Measurements from ENCODE around the gene NDUFS7. TPM values are rescaled to one million over a fixed set of nuclear protein-coding genes. Genes with fewer than 3 reads are reported as not detected.

NDUFS7 gene
- total RNA-seq (26.4 TPM), polyA plus RNA-seq (173 TPM)

- Histone ChIP-seq H3K4me1 (ENCODE audit: insufficient read depth) (no peaks in the 10 kb centered on the region), H3K4me3 (ENCODE audit: low read depth, low read length) (peak within 1 kb of the TSS; percentile 75), H3K36me3 (ENCODE audit: insufficient read depth) (no peaks in the 10 kb centered on the region), H3K27ac (ENCODE audit: low read depth) (peak within 1 kb of the TSS; percentile 78)
- WGBS = under 1% methylated on average over 90 of the region's 90 CpGs
- DNase-seq (ENCODE audit: extremely low spot score) = peak; percentile 71
These were observed at the start of gene NDUFS7 for GRCh38 chr19:1383312-1384084. Gene NDUFS7, plus strand, starts transcription at chr19:1383907. Its CDS starts 20 bp downstream, at chr19:1383927.

GRCh38 chr19:1336079-1336684 lies 47.5 kb upstream of the NDUFS7 start:
- Histone ChIP-seq H3K36me3 (ENCODE audit: insufficient read depth) (no peaks in the 10 kb centered on the region), H3K27ac (ENCODE audit: low read depth) (no peak overlapping the region), H3K4me3 (ENCODE audit: low read depth, low read length) (no peak overlapping the region), H3K4me1 (ENCODE audit: insufficient read depth) (no peaks in the 10 kb centered on the region)
- 89% methylated on average over 22 of the region's 22 CpGs for WGBS
- DNase-seq (ENCODE audit: extremely low spot score) = no peak

- Histone ChIP-seq H3K27ac (ENCODE audit: low read depth) (no peak overlapping the region), H3K4me3 (ENCODE audit: low read depth, low read length) (no peak overlapping the region), H3K4me1 (ENCODE audit: insufficient read depth) (no peaks in the 10 kb centered on the region), H3K36me3 (ENCODE audit: insufficient read depth) (no peaks in the 10 kb centered on the region)
- DNase-seq (ENCODE audit: extremely low spot score) = no peak
- 75% methylated on average over 28 of the region's 28 CpGs for WGBS
These were observed 42.8 kb upstream of the NDUFS7 start for GRCh38 chr19:1340681-1341469.

GRCh38 chr19:1343041-1343440 lies 40.7 kb upstream of the NDUFS7 start:
- Histone ChIP-seq H3K36me3 (ENCODE audit: insufficient read depth) (no peaks in the 10 kb centered on the region), H3K27ac (ENCODE audit: low read depth) (no peak overlapping the region), H3K4me1 (ENCODE audit: insufficient read depth) (no peaks in the 10 kb centered on the region), H3K4me3 (ENCODE audit: low read depth, low read length) (no peak overlapping the region)
- 24% methylated on average over 7 of the region's 7 CpGs for WGBS
- no peak for DNase-seq (ENCODE audit: extremely low spot score)

GRCh38 chr19:1349211-1349610 lies 34.5 kb upstream of the NDUFS7 start:
- H3K27ac ChIP-seq (ENCODE audit: low read depth) = no peak overlapping the region
- 87% methylated on average over 18 of the region's 18 CpGs for WGBS
- no peak for DNase-seq (ENCODE audit: extremely low spot score)

GRCh38 chr19:1350867-1351266 lies 32.8 kb upstream of the NDUFS7 start:
- no peaks in the 10 kb centered on the region for H3K4me1 ChIP-seq (ENCODE audit: insufficient read depth)
- no peak overlapping the region for H3K4me3 ChIP-seq (ENCODE audit: low read depth, low read length)
- H3K27ac ChIP-seq (ENCODE audit: low read depth) = no peak overlapping the region
- no peaks in the 10 kb centered on the region for H3K36me3 ChIP-seq (ENCODE audit: insufficient read depth)
- no peak for DNase-seq (ENCODE audit: extremely low spot score)
- WGBS = 65% methylated on average over 5 of the region's 5 CpGs

More at GRCh38 chr19:1349211-1349610, 34.5 kb upstream of the NDUFS7 start:
- H3K4me1 ChIP-seq (ENCODE audit: insufficient read depth) = no peaks in the 10 kb centered on the region
- H3K36me3 ChIP-seq (ENCODE audit: insufficient read depth) = no peaks in the 10 kb centered on the region
- H3K4me3 ChIP-seq (ENCODE audit: low read depth, low read length) = no peak overlapping the region

- Histone ChIP-seq H3K36me3 (ENCODE audit: insufficient read depth) (no peaks in the 10 kb centered on the region), H3K27ac (ENCODE audit: low read depth) (no peak overlapping the region), H3K4me3 (ENCODE audit: low read depth, low read length) (no peak overlapping the region), H3K4me1 (ENCODE audit: insufficient read depth) (no peaks in the 10 kb centered on the region)
- DNase-seq (ENCODE audit: extremely low spot score) = no peak
- 62% methylated on average over 21 of the region's 21 CpGs for WGBS
These were observed 32.3 kb upstream of the NDUFS7 start for GRCh38 chr19:1351381-1351851.

- 92% methylated on average over 9 of the region's 9 CpGs for WGBS
- H3K4me3 ChIP-seq (ENCODE audit: low read depth, low read length) = no peak overlapping the region
- no peaks in the 10 kb centered on the region for H3K4me1 ChIP-seq (ENCODE audit: insufficient read depth)
- H3K27ac ChIP-seq (ENCODE audit: low read depth) = no peak overlapping the region
- H3K36me3 ChIP-seq (ENCODE audit: insufficient read depth) = peaks cover 2% of the 10 kb centered on the region
- no peak for DNase-seq (ENCODE audit: extremely low spot score)
These were observed 30.6 kb upstream of the NDUFS7 start for GRCh38 chr19:1353144-1353543.

- H3K4me1 ChIP-seq (ENCODE audit: insufficient read depth) = no peaks in the 10 kb centered on the region
- no peak for DNase-seq (ENCODE audit: extremely low spot score)
- under 1% methylated on average over 43 of the region's 61 CpGs for WGBS
- H3K36me3 ChIP-seq (ENCODE audit: insufficient read depth) = peaks cover 5% of the 10 kb centered on the region
- peak overlapping the region; percentile 94 for H3K4me3 ChIP-seq (ENCODE audit: low read depth, low read length)
- H3K27ac ChIP-seq (ENCODE audit: low read depth) = peak overlapping the region; percentile 86
These were observed 28.6 kb upstream of the NDUFS7 start for GRCh38 chr19:1354970-1355567.

- WGBS = 17% methylated on average over 32 of the region's 32 CpGs
- Histone ChIP-seq H3K27ac (ENCODE audit: low read depth) (peak overlapping the region; percentile 86), H3K4me3 (ENCODE audit: low read depth, low read length) (peak overlapping the region; percentile 94), H3K4me1 (ENCODE audit: insufficient read depth) (no peaks in the 10 kb centered on the region), H3K36me3 (ENCODE audit: insufficient read depth) (peaks cover 5% of the 10 kb centered on the region)
- no peak for DNase-seq (ENCODE audit: extremely low spot score)
These were observed 27.9 kb upstream of the NDUFS7 start for GRCh38 chr19:1355568-1356507.

GRCh38 chr19:1356508-1356865 lies 27.2 kb upstream of the NDUFS7 start:
- no peak overlapping the region for H3K4me3 ChIP-seq (ENCODE audit: low read depth, low read length)
- H3K27ac ChIP-seq (ENCODE audit: low read depth) = no peak overlapping the region
- 31% methylated on average over 3 of the region's 3 CpGs for WGBS
- DNase-seq (ENCODE audit: extremely low spot score) = no peak
- no peaks in the 10 kb centered on the region for H3K4me1 ChIP-seq (ENCODE audit: insufficient read depth)
- H3K36me3 ChIP-seq (ENCODE audit: insufficient read depth) = peaks cover 5% of the 10 kb centered on the region

- Histone ChIP-seq H3K4me1 (ENCODE audit: insufficient read depth) (no peaks in the 10 kb centered on the region), H3K4me3 (ENCODE audit: low read depth, low read length) (no peak overlapping the region), H3K27ac (ENCODE audit: low read depth) (no peak overlapping the region), H3K36me3 (ENCODE audit: insufficient read depth) (peaks cover 5% of the 10 kb centered on the region)
- WGBS = 86% methylated on average over 24 of the region's 24 CpGs
- DNase-seq (ENCODE audit: extremely low spot score) = no peak
These were observed 26.1 kb upstream of the NDUFS7 start for GRCh38 chr19:1357531-1358109.

Measured in urinary bladder (tissue), 4 donors.